Heart right ventricle (tissue), 16 donors: ENCODE results near the gene TMEM88. TPM values are rescaled to one million over a fixed set of nuclear protein-coding genes. Genes with fewer than 3 reads are reported as not detected.

Experiments
- ATAC-seq, 8 donors: fragments of 200-7000 bp; cut with Tn5 transposase; one replicate each; pipeline ENCODE4 v1.9.1; 2020; ENCODE audit warnings: mild to moderate bottlenecking in 8 of 8, moderate library complexity in 8 of 8, moderate number of reproducible peaks in 1 of 8
- DNase-seq, 2 donors: peaks; one replicate each; pipeline ENCODE4 v3.0.0-alpha.2; 2020
- H3K27ac ChIP-seq, 10 donors: fragments of 200-600 bp; sonication (generic) in 2 of 10; one replicate each; pipeline versions ENCODE4 v1.5.0 to v1.8.0; 2020 to 2022; ENCODE audit warnings: mild to moderate bottlenecking in 3 of 10
- H3K27me3 ChIP-seq, 7 donors: fragments of 200-600 bp; one replicate each; pipeline ENCODE4 v1.8.0; 2021 to 2022; ENCODE audit warnings: mild to moderate bottlenecking in 2 of 7
- H3K36me3 ChIP-seq, 9 donors: fragments of 200-600 bp; sonication (generic) in 1 of 9; one replicate each; pipeline versions ENCODE4 v1.5.0 to v1.8.0; 2020 to 2022; ENCODE audit warnings: mild to moderate bottlenecking in 2 of 9
- H3K4me1 ChIP-seq, 9 donors: fragments of 200-600 bp; sonication (generic) in 1 of 9; one replicate each; pipeline versions ENCODE4 v1.5.0 to v1.8.0; 2020 to 2022; ENCODE audit warnings: mild to moderate bottlenecking in 4 of 9
- H3K4me3 ChIP-seq, 10 donors: fragments of 200-600 bp; sonication (generic) in 2 of 10; one replicate each; pipeline versions ENCODE4 v1.5.0 to v1.8.0; 2020 to 2022; ENCODE audit warnings: mild to moderate bottlenecking in 7 of 10, moderate library complexity in 2 of 10
- H3K9me3 ChIP-seq, 11 donors: fragments of 200-600 bp in 10 of 11; sonication (generic) in 2 of 11; one replicate each; pipeline versions ENCODE4 v1.5.0 to v1.8.0; 2013 to 2022; ENCODE audit warnings: mild to moderate bottlenecking in 2 of 11, control low read depth in 1 of 11, moderate library complexity in 1 of 11
- WGBS, 2 donors: extraction: QIAGEN DNeasy Blood & Tissue Kit; methylation state at CpG; one replicate each; pipeline ENCODE4 v1.1.7; 2013; ENCODE audit warnings: inconsistent platforms in 1 of 2; 5-methylcytosine and 5-hydroxymethylcytosine counted together
- intact Hi-C, 10 donors: fragments of 100-400 bp; cut with DNase I; formaldehyde crosslinking; loops; one replicate each; pipeline versions ENCODE4 v1.11.1 to v1.14.2; 2022
- polyA plus RNA-seq, 2 donors: library from polyadenylated mRNA; stranded (reverse); fragments of 200-250 nt; gene quantifications; one replicate each; pipeline ENCODE4 v1.2.3, GENCODE V29; 2013
- total RNA-seq, 10 donors: library from RNA; stranded (reverse); fragmentation: NEBNext Ultra II Directional in 3 of 10; extraction: Animal tissue kit (Norgen Biotek cat#: 25700) in 3 of 10; gene quantifications; one replicate each; pipeline versions ENCODE4 v1.2.1 to v1.2.4, GENCODE V29; 2021 to 2023
- TF ChIP-seq, protein P1 (sequence below), 9 donors: fragments of 200-600 bp; sonication (generic) in 2 of 9; IDR thresholded peaks; one replicate each; pipeline versions ENCODE4 v1.5.0 to v1.8.0; 2021 to 2022; ENCODE audit warnings: antibody characterized with exemption in 9 of 9, mild to moderate bottlenecking in 5 of 9, moderate library complexity in 1 of 9
- donor health status: Arrhythmogenic right ventricular cardiomyopathy.
- donor health status: ischemic (EF 13 %, LVEDD 7.1; RV severe dilation, severe dysfunction).
- donor health status: healthy with polysubstance abuse.
- donor health status: DM: no; HTN: yes; CAD: no.
- donor health status: DM: no; HTN: no; CAD: no.
- donor health status: ischemic (EF 25% LVEDD 6.9; RV normal size, moderate dysfunction).
- donor health status: ischemic (EF 25% LVEDD 5.7; RV mildly dilated, moderate dysfunction).
- donor health status: healthy.
- donor health status: DM: yes; HTN: yes; CAD: no.
- donor health status: Ischemic cardiomyopathy.
- donor health status: ischemic (EF 35%, LVEDD 5.7; RV mildly dilated, moderate dysfunction).
- donor health status: nonischemic (EF 11% LVEDD 7.7; RV severe dilation, severe dysfunction).
- donor health status: DM: yes; HTN: yes; CAD: no.
- donor health status: PGD.
- donor health status: ischemic (EF 29% LVEDD 5.4; RV normal size, mild dysfunction).
- donor health status: nonischemic (EF 23%, LVEDD 6.1; RV moderate dilation, normal function).

The TMEM88 gene
- total and polyA plus RNA-seq, 12 donors = 12.3 to 298 (median 24.8) TPM

- peaks cover 0 to 63% (median 38%) of the 10 kb centered on the region in 9 donors for H3K36me3 ChIP-seq
- peaks cover 3 to 65% (median 44%) of the 10 kb centered on the region in 9 donors for H3K4me1 ChIP-seq
- DNase-seq = peak; percentile 13 to 42
These were observed 638 bp upstream of the TMEM88 start for GRCh38 chr17:7854078-7854777.

DNA sequence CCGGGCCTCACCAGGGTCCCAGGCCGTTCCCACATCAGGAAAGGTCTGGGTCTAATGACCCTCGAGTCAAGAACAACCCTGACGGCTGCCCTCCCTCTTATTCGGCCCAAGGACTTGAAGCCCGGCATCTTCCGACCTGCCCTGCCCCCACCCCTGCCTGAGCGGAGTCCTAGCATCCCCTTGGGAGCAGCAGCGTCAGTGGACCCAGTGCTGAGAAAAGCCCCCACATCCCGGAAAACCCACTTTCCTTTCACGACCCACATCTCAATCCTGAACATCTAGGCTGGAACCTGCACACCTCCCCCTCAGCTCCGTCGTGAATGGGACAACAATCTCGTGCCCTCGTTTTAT, 769 bp downstream of the TMEM88 start:
- H3K4me1 ChIP-seq = peaks cover 3 to 65% (median 44%) of the 10 kb centered on the region in 9 donors
- intact Hi-C loops = loop anchor here in 8 of 10 donors (2.0 to 10.0 kb wide), 7 partner anchors 13 to 299 kb away; partner anchors contain the start of genes KDM6B (in 3 of the 8), PER1 (in 1 of the 8) and RNF227 (in 1 of the 8)
- TF ChIP-seq, protein P1, sequence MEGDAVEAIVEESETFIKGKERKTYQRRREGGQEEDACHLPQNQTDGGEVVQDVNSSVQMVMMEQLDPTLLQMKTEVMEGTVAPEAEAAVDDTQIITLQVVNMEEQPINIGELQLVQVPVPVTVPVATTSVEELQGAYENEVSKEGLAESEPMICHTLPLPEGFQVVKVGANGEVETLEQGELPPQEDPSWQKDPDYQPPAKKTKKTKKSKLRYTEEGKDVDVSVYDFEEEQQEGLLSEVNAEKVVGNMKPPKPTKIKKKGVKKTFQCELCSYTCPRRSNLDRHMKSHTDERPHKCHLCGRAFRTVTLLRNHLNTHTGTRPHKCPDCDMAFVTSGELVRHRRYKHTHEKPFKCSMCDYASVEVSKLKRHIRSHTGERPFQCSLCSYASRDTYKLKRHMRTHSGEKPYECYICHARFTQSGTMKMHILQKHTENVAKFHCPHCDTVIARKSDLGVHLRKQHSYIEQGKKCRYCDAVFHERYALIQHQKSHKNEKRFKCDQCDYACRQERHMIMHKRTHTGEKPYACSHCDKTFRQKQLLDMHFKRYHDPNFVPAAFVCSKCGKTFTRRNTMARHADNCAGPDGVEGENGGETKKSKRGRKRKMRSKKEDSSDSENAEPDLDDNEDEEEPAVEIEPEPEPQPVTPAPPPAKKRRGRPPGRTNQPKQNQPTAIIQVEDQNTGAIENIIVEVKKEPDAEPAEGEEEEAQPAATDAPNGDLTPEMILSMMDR (IDR thresholded peaks at IDR 0.05) = no peak
- no peak for ATAC-seq
- peak; percentile 42 to 55 for DNase-seq
- H3K9me3 ChIP-seq = no peaks in the 10 kb centered on the region
- no peaks in the 10 kb centered on the region for H3K27me3 ChIP-seq
- H3K4me3 ChIP-seq = peak overlapping the region; percentile 35 to 72 (median 68)
- WGBS, 2 donors = 22 to 30% methylated on average over 15 of the region's 15 CpGs
- H3K27ac ChIP-seq = peak overlapping the region; percentile 82 to 98 (median 93)
- H3K36me3 ChIP-seq = peaks cover 0 to 58% (median 24%) of the 10 kb centered on the region in 9 donors

More at GRCh38 chr17:7854078-7854777, 638 bp upstream of the TMEM88 start:
- Histone ChIP-seq H3K4me3 (peak overlapping the region in 9 of 10 donors; percentile 60 to 72 (median 68)), H3K27ac (peak overlapping the region; percentile 82 to 98 (median 93)), H3K9me3 (no peaks in the 10 kb centered on the region), H3K27me3 (no peaks in the 10 kb centered on the region)
- intact Hi-C loops = loop anchor here in 4 of 10 donors (5.0 to 10.0 kb wide), 3 partner anchors 109 to 301 kb away; partner anchors contain the start of gene PER1 (in 1 of the 4)
- TF ChIP-seq, protein P1 (IDR thresholded peaks at IDR 0.05) = no peak
- no peak for ATAC-seq
- 51 to 66% methylated on average over 31 of the region's 31 CpGs for WGBS, 2 donors

DNA sequence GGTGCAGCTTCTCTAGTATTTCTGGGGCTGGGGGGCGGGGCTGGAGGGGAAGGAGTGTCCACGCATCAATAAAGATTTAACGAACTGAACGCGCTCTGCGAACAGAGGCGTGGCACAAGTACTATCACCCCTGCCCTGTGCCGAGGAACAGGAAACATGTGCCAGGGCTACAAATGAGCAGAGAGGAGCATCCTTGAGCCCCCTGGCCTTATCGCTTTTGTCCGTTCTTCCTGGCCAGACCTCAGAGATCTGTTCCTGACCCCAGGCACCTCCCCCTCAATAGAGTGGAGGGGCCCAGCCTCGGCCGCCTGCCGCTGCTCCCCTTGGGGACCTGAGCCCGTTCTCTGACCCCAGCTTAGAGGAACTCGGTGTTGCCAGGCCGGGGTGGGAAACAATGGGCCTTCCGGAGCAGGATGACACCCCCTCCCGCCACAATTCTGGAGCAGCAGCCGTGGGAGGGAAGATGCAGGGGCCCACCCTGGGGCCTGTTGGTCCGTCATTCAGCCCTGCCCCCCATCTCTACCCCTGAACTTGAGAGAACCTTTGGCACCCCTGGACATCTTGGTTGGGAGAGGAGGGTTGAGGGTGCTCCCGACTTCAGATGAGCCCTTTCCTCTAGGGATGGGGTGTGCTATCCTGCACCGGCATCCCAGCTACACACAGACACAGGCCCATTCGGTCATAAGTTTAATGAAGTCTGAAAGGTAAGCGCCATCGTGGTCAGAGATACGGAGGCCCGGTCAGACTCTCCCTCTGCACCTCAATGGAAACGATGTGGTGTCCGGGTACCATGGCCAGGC, 1.3 kb downstream of the TMEM88 start:
- peak; percentile 3 to 43 (median 28) for ATAC-seq
- intact Hi-C loops = loop anchor here in 8 of 10 donors (2.0 to 10.0 kb wide), 7 partner anchors 13 to 299 kb away; partner anchors contain the start of genes KDM6B (in 3 of the 8), PER1 (in 1 of the 8) and RNF227 (in 1 of the 8)

More for the DNA sequence above, 1.3 kb downstream of the TMEM88 start:
- WGBS, 2 donors = 13 to 19% methylated on average over 29 of the region's 29 CpGs
- TF ChIP-seq, protein P1 (IDR thresholded peaks at IDR 0.05) = no peak
- Histone ChIP-seq H3K4me3 (peak overlapping the region; percentile 60 to 72 (median 68)), H3K36me3 (peaks cover 0 to 57% (median 18%) of the 10 kb centered on the region in 9 donors), H3K4me1 (peaks cover 3 to 62% (median 44%) of the 10 kb centered on the region in 9 donors), H3K9me3 (no peaks in the 10 kb centered on the region), H3K27ac (peak overlapping the region; percentile 82 to 98 (median 93)), H3K27me3 (no peaks in the 10 kb centered on the region)
- DNase-seq = peak; percentile 77 to 88
